ENCODE data around the gene IBTK. TPM values are rescaled to one million over a fixed set of nuclear protein-coding genes. Genes with fewer than 3 reads are reported as not detected.
A peak's percentile ranks its signal among the peaks of the same experiment; 100 is the strongest.
"Not testable (repeated sequence)": the region's sequence is repeated elsewhere in the genome, so short reads cannot be mapped to it uniquely, and the experiment has no call there.

The IBTK gene
- total RNA-seq, 1 donor from 2014 or later: 32.3 TPM

DNA sequence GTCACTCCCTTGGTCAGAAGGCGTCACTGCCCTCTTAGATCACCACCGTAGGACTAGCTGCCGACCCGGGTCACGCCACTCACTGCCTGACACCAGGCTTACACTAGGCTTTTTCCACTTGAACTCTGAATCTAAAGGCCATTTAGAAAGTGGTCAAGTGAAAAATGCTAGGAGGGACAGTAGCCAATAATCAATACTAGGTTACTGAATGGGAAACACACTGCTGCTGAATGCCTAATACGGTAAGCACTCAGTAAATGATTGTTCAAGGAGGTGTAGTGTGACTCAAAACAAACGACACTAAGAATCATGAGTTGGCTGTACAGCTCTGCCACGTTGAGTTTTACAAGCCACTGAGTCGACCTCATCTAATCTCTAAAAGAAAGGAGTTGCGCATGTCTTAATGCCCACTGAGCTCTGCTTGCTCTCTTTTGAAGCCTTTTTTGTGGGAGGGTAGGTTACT, 760 bp upstream of the IBTK start:
- peak in 1 of 2 donors; percentile 39 for DNase-seq (ENCODE audit: low read depth in 2 of 2)

DNA sequence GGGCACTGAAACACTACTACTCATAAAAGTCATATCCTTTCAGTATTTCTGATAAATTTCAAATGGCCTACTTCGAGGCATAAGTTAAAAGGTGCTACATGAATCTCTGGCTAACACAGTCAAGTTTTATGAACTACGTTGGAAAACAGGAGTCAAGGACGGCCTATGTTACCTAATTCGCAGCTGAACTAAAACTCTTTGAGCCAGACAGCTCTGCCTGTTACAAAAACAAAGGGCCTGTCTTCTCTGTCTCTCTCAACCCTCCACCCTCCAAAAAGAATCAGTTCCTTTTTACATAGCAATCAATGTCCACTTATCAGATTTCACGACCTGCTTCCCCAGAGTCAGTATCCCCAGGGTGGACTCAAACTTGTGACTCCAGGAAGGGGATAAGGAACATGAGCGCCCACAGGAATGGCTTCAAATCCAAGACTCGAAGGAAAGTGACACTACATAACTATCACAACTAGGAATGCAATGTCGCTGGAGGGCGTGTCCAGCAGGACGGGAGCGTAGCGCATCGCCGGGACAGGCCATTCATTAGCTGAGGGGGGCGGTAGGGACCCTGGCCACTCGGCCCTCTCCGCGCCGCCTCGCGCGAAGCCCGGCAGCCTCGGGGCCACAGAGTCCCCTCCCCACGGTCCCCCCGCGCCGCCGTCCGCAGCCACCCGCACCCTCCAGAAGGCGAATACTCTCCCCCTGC, 591 bp downstream of the IBTK start:
- peak; percentile 64 to 78 for DNase-seq (ENCODE audit: low read depth in 2 of 2)

- no peak for DNase-seq (ENCODE audit: low read depth in 2 of 2)
These were observed 1.2 kb downstream of the IBTK start for GRCh38 chr6:82246370-82246769.

GRCh38 chr6:82245376-82245775, 2.2 kb downstream of the IBTK start:
- DNase-seq (ENCODE audit: low read depth in 2 of 2): no peak

DNA sequence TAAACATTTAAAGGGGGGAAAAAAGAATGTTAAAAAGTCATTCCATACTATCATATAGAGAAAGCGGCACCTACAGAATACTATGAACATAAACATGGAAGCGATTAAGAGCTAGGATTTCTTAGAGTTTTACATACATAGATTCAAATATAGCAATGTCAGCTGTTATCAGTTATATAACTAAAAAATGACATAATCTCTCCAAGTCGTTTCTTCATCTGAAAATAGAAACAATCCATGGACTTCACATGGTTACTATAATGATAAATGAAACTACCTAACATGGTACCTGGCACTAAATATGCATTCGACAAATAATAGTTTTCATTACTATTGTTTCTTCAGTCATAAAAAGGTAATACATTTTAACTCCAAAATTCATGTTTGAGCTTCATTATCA, 3.7 kb downstream of the IBTK start:
- DNase-seq (ENCODE audit: low read depth in 2 of 2): no peak

GRCh38 chr6:82240186-82240585, 7.4 kb downstream of the IBTK start:
- no peak for DNase-seq (ENCODE audit: low read depth in 2 of 2)

GRCh38 chr6:82239597-82239996, 7.9 kb downstream of the IBTK start:
- no peak for DNase-seq (ENCODE audit: low read depth in 2 of 2)

- DNase-seq (ENCODE audit: low read depth in 2 of 2): peak; percentile 18 to 40
These were observed 10.5 kb downstream of the IBTK start for GRCh38 chr6:82237013-82237412.

- DNase-seq (ENCODE audit: low read depth in 2 of 2): peak; percentile 15 to 29
These were observed 19.8 kb downstream of the IBTK start for GRCh38 chr6:82227770-82228169.

DNA sequence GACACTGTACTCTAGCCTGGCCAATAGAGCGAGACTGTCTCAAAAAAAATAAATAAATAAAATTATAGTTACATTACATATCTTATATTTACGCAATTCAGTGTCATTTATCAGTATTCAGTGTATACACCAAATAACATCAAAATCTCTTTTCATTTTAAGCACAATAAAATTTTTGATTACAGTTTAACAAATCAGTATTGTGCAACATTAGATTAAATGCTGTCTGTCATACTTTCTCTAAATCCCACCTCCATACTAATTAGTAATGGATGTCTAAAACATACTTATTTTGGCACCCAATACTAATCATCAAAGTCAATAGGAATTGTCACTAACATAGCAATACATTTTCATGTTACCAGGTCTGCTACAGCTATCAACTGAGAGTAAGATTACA, 27.4 kb downstream of the IBTK start:
- no peak for DNase-seq (ENCODE audit: low read depth in 2 of 2)

- no peak for DNase-seq (ENCODE audit: low read depth in 2 of 2)
These were observed 30.4 kb downstream of the IBTK start for GRCh38 chr6:82217018-82217586.

DNA sequence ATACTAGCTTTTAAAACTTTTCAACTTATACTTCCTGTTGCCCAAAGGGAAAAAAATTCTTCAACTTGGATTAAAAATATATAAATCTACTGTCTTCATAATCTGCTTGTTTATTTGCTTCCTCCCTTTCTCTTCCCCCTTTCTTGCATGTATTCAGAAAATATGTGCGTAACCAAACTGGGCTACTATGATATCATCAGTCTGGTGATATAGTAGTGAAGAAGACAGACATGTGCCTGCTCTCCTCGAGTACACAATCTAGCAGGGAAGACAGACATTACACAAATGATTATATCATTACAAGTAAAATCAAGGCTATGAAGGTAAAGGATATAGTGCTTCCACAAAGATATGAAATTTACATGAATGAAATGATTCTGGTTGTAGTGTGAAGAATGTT, 31.0 kb downstream of the IBTK start:
- DNase-seq (ENCODE audit: low read depth in 2 of 2): no peak

DNA sequence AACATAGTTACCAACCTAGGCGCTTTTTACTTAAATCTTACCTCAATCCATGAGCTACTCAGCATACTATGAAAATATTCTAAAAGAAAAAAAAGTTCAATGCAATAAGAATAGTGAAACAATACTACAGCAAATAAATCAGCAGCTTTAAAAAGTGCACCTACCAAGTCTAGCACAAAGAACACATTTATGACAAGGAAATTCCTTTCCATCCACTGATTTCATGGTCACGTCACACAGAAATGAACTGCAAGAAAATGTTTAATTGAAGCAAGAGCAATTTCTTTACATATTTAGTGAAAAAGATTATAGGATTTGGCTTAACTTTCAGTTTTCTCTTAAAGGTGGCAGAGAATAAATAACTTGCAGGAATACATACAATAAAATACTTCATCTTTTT, 36.2 kb downstream of the IBTK start:
- no peak for DNase-seq (ENCODE audit: low read depth in 2 of 2)

- no peak for DNase-seq (ENCODE audit: low read depth in 2 of 2)
These were observed 38.6 kb downstream of the IBTK start for GRCh38 chr6:82208913-82209312.

- peak; percentile 55 to 68 for DNase-seq (ENCODE audit: low read depth in 2 of 2)
These were observed 41.6 kb downstream of the IBTK start for GRCh38 chr6:82205930-82206392.

DNA sequence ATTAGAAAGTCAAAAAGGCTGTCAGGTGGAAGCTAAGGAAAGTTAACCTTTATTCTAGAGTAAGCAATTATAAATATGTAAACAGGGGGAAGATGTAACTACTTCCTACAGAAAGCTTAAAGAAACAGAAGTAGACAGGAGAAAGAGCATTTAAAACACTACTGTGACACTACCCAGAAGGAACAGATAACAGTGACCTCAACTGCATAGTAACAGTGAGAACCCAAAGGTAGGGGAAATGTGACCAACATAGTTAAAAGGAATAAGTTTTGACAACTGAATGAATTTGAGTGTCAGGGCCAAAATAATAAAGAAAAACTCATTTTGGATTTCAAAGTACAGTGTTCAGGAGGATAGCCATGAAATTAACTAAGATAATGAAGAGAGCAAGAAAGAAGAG, 43.5 kb downstream of the IBTK start:
- no peak for DNase-seq (ENCODE audit: low read depth in 2 of 2)

DNA sequence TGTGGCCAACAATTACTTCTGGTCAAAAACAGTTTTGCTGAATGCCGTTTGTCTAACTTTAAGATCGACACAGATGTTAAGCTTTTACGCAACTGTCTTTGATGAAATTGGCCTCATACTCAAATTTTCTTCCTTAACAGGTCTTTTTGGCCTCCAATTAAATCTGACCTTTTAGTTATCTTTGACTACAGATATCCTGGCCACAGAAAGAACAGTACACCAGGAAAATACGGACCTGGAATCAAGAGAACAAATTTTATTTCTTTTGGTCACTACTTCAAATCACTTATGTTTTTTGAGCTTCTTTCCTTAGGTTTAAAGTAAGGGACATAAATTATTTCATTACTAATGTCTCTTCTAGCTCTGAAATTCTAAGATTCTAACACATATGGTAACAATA, 49.8 kb downstream of the IBTK start:
- no peak for DNase-seq (ENCODE audit: low read depth in 2 of 2)

- DNase-seq (ENCODE audit: low read depth in 2 of 2): not testable (repeated sequence)
These were observed 50.3 kb downstream of the IBTK start for GRCh38 chr6:82197245-82197644.

GRCh38 chr6:82196161-82196560, 51.4 kb downstream of the IBTK start:
- no peak for DNase-seq (ENCODE audit: low read depth in 2 of 2)

- no peak for DNase-seq (ENCODE audit: low read depth in 2 of 2)
These were observed 51.9 kb downstream of the IBTK start for GRCh38 chr6:82195619-82196018.

- DNase-seq (ENCODE audit: low read depth in 2 of 2): no peak
These were observed 61.5 kb downstream of the IBTK start for GRCh38 chr6:82185948-82186535.

DNA sequence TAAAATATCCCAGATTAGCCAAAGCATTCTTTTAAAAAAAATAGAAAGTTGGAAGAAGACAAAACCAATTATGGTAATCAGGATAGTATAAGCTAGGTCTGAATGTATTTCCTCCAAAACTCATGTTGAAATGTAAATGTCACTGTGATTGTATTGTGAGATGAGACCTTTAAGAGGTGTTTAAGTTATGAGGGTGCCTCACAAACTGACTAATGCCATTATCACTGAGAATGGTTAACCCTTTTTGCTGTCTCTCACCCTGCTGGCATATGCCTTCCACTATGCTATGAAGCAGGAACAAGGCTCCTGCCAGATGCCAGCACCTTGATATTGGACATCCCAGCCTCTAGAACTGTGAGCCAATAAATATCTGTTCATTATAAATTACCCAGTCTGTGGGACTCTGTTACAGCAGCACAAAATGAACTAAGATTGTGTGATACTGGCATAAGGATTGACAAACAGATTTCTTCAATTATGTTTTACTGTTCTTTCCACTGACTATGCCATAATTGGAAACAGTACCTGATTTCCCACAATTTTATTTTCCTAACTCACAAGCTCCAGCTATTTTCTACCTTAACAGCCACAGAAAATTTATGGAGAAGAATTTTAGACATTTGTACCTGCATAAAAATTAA, 63.8 kb downstream of the IBTK start:
- DNase-seq (ENCODE audit: low read depth in 2 of 2): no peak

Measured in lung microvascular endothelial cell (primary cell).